ENCODE measurements around the gene HOOK2.

Gene HOOK2

GRCh38 chr19:12777217-12778016 lies 2.1 kb upstream of the HOOK2 start:
- peak overlapping the region; percentile 61 for H3K4me3 ChIP-seq (ENCODE audit: low read depth, low read length)
- peak; percentile 96 for TF ChIP-seq CTCF (IDR thresholded peaks at IDR 0.05; ENCODE audit: low read depth, low read length)
- DNase-seq (ENCODE audit: low read depth, low spot score) = peak; percentile 85
- in situ Hi-C loops (cut with HindIII; ENCODE audit: low sequenced_read_pairs) = no loop called here

GRCh38 chr19:12773571-12773970 lies 1.8 kb downstream of the HOOK2 start:
- DNase-seq (ENCODE audit: low read depth, low spot score) = no peak

DNA sequence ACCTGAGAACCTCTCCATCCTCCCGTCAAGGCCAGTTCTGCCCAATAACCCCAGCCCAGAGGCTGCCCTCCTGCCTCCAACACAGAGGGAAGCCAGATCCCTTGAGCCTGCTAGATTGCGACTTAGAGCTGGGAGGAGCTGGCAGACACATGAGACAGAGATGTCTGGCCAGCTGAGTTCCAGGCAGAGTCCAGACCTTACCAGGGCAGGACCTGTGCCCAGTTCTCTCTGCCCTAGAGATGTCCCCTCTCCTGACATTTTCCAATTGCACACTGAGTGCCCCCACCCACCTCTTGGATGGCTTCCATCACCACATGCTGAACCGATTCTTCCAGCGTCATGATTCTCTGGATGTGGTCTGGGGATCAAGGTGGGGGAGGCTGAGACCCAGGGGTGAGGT lies 3.0 kb downstream of the HOOK2 start:
- TF ChIP-seq CTCF (IDR thresholded peaks at IDR 0.05; ENCODE audit: low read depth, low read length) = no peak
- no peak for DNase-seq (ENCODE audit: low read depth, low spot score)
- no peak overlapping the region for H3K4me3 ChIP-seq (ENCODE audit: low read depth, low read length)
- in situ Hi-C loops (cut with HindIII; ENCODE audit: low sequenced_read_pairs) = no loop called here

More at GRCh38 chr19:12773571-12773970, 1.8 kb downstream of the HOOK2 start:
- TF ChIP-seq CTCF (IDR thresholded peaks at IDR 0.05; ENCODE audit: low read depth, low read length) = peak; percentile 50
- in situ Hi-C loops (cut with HindIII; ENCODE audit: low sequenced_read_pairs) = no loop called here
- H3K4me3 ChIP-seq (ENCODE audit: low read depth, low read length) = no peak overlapping the region

DNA sequence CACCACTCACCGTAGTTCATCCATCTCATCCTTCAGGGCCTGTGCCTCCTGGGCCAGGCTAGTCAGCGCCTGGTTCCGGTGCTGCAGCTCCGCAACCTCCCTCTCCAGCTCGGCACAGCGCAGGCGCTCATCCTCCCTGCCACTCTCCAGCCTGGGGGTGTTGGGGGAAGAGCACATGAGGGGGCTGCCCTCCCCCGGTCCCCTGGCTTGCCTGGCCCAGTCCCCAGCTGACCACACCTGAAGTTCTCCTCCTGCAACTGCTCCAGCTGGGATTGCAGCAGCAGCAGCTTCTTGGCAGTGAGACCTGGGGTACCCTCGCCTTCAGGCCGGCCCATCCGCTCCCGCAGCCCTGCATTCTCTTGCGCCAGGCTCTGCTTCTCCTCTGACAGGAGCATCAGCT lies 4.4 kb downstream of the HOOK2 start:
- no peak for DNase-seq (ENCODE audit: low read depth, low spot score)
- in situ Hi-C loops (cut with HindIII; ENCODE audit: low sequenced_read_pairs) = no loop called here
- no peak overlapping the region for H3K4me3 ChIP-seq (ENCODE audit: low read depth, low read length)
- TF ChIP-seq CTCF (IDR thresholded peaks at IDR 0.05; ENCODE audit: low read depth, low read length) = no peak

- no peak for DNase-seq (ENCODE audit: low read depth, low spot score)
These were observed 5.7 kb downstream of the HOOK2 start for GRCh38 chr19:12769689-12770088.

GRCh38 chr19:12767666-12768065 lies 7.7 kb downstream of the HOOK2 start:
- no peak for DNase-seq (ENCODE audit: low read depth, low spot score)
- H3K4me3 ChIP-seq (ENCODE audit: low read depth, low read length) = no peak overlapping the region
- in situ Hi-C loops (cut with HindIII; ENCODE audit: low sequenced_read_pairs) = no loop called here
- TF ChIP-seq CTCF (IDR thresholded peaks at IDR 0.05; ENCODE audit: low read depth, low read length) = no peak

More at GRCh38 chr19:12769689-12770088, 5.7 kb downstream of the HOOK2 start:
- TF ChIP-seq CTCF (IDR thresholded peaks at IDR 0.05; ENCODE audit: low read depth, low read length) = no peak
- H3K4me3 ChIP-seq (ENCODE audit: low read depth, low read length) = no peak overlapping the region
- in situ Hi-C loops (cut with HindIII; ENCODE audit: low sequenced_read_pairs) = no loop called here

Data from astrocyte of the spinal cord (primary cell).